Chondrocyte (in vitro differentiated cells): ENCODE results near the gene KMT5C. TPM values are rescaled to one million over a fixed set of nuclear protein-coding genes. Genes with fewer than 3 reads are reported as not detected.

Source experiments
- DNase-seq: peaks from one replicate; pipeline ENCODE4 v3.0.0; 2021; ENCODE audit warnings: mixed read lengths, low spot score
- H3K27ac Mint-ChIP-seq: one replicate; pipeline ENCODE4 v1.8.0; 2021; ENCODE audit warnings: mild to moderate bottlenecking, moderate library complexity, mixed read lengths; ENCODE audit not compliant: unreplicated experiment
- H3K27me3 Mint-ChIP-seq: 2 replicates; pipeline ENCODE4 v1.8.0; 2021; ENCODE audit warnings: low read depth, mixed read lengths
- H3K36me3 Mint-ChIP-seq: 2 replicates; pipeline ENCODE4 v1.8.0; 2021; ENCODE audit warnings: low read depth, mixed read lengths
- H3K4me1 Mint-ChIP-seq: 2 replicates; pipeline ENCODE4 v1.8.0; 2021; ENCODE audit warnings: low read depth, mild to moderate bottlenecking, mixed read lengths
- H3K4me3 Mint-ChIP-seq: one replicate; pipeline ENCODE4 v1.8.0; 2021; ENCODE audit warnings: mild to moderate bottlenecking, moderate library complexity, mixed read lengths; ENCODE audit not compliant: unreplicated experiment
- H3K9me3 Mint-ChIP-seq: 2 replicates; pipeline ENCODE4 v1.8.0; 2021; ENCODE audit warnings: low read depth, mixed read lengths
- long read RNA-seq: library from polyadenylated mRNA; stranded (forward); transcript quantifications from one replicate; pipeline ENCODE4 v2.0.0, GENCODE V29; 2021
- total RNA-seq: library from RNA; stranded (reverse); gene quantifications from 3 replicates; pipeline ENCODE4 v1.2.1, GENCODE V29; 2021
- TF ChIP-seq, protein P1 (sequence below): fragments of 200-600 bp; sonication (generic); IDR thresholded peaks from 2 replicates; pipeline ENCODE4 v1.5.0; 2021; ENCODE audit warnings: antibody characterized with exemption, mild to moderate bottlenecking, moderate library complexity

KMT5C gene
- 9.5 to 14.6 TPM (median 9.7 TPM) in 3 replicates for total RNA-seq
- long read RNA-seq, partial matches to known transcripts: 0 of 9 reads
- long read RNA-seq, other reads (novel, unspliced or antisense): 2 of 9 reads

DNA sequence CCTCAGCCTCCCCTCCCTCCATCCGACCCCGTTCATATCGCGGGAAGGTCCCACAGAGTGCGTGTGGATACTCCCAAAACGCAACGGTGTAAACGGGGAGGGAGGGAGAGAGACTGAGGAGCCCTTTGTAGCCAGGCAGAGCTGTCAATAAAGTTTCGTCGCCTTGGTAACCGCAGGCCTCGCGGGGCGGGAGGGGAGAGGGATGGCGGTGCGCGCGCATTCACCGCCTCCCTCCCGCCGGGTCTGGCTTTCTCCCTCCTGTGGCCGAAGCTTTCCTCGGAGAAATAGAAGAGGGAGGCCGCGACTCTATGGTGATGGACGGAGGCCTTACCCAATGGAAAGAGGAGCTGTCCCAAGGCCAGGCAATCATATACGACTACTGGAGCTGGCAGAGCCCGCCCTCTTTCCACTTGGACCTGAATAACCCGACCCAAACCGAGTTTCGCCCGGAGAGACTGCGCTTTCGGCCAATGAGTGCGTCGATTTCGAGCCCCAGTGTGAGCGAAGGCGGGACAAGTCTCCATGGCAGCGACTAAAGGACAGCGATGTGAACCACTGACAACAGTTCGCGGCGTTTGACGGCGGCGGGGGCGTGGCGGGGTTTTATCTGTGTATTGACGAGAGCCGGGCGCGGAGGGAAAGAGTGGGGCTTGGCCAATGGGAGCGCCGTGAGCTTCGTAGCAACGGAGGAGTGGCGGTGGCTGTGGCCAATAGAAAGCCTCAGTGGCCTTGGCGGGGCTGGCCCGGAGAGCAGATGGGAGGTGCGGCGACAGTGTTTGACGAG, at the start of gene KMT5C:
KMT5C (plus strand) TSS at position 772 of the 784 bp plus-strand sequence. CDS start 2,061 bp downstream, outside the sequence.
- TF ChIP-seq, protein P1, sequence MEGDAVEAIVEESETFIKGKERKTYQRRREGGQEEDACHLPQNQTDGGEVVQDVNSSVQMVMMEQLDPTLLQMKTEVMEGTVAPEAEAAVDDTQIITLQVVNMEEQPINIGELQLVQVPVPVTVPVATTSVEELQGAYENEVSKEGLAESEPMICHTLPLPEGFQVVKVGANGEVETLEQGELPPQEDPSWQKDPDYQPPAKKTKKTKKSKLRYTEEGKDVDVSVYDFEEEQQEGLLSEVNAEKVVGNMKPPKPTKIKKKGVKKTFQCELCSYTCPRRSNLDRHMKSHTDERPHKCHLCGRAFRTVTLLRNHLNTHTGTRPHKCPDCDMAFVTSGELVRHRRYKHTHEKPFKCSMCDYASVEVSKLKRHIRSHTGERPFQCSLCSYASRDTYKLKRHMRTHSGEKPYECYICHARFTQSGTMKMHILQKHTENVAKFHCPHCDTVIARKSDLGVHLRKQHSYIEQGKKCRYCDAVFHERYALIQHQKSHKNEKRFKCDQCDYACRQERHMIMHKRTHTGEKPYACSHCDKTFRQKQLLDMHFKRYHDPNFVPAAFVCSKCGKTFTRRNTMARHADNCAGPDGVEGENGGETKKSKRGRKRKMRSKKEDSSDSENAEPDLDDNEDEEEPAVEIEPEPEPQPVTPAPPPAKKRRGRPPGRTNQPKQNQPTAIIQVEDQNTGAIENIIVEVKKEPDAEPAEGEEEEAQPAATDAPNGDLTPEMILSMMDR: peak; percentile 57
- Mint-ChIP-seq H3K4me3 (peak within 1 kb of the TSS; percentile 78), H3K27me3 (no peaks in the 10 kb centered on the region), H3K4me1 (peaks cover 26% of the 10 kb centered on the region), H3K27ac (peak within 1 kb of the TSS; percentile 99), H3K36me3 (no peaks in the 10 kb centered on the region), H3K9me3 (no peaks in the 10 kb centered on the region)
- peak; percentile 100 for DNase-seq

DNA sequence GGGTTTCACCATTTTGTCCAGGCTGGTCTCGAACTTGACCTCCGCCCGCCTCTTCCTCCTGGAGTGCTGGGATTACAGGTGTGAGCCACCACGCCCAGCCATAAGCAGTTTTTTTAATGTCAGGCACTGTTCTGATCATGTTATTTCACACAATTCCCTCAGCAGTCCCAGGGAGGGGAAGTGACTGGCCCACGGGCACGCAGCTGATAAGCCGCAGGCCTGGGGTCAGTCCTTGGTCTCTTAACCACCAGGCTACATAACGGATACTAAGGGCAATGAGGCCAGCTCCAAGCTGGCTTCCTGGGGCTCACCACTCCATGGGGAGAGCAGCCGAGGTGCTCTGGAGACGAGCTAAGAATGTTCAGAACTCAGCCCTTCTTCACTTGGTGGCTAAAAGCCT, 42.4 kb upstream of the KMT5C start:
- H3K27me3 Mint-ChIP-seq: no peaks in the 10 kb centered on the region
- no peak for DNase-seq
- H3K4me1 Mint-ChIP-seq: peaks cover 9% of the 10 kb centered on the region
- H3K9me3 Mint-ChIP-seq: no peaks in the 10 kb centered on the region
- no peak overlapping the region for H3K4me3 Mint-ChIP-seq
- H3K36me3 Mint-ChIP-seq: peaks cover 16% of the 10 kb centered on the region
- TF ChIP-seq, protein P1: no peak
- no peak overlapping the region for H3K27ac Mint-ChIP-seq

DNA sequence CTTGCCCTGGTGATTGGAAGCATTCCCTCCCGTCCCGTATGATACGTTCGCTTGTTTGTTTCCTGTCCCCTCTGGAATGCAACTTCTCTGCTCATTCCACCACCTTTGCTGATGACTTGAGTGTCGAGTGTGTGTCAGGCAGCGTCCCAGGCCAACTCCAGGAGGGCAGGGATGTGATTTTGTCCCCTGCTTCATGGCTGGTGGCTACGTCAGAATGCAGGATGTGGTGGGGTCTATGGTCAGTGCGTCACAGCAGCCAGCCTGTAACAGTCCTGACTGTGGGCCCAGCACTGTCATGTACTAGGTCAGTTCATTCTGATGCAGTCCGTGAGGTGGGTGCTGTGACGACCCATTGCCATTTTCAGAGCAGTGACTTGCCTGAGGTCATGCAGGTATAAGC, 39.7 kb upstream of the KMT5C start:
- Mint-ChIP-seq H3K36me3 (peaks cover 15% of the 10 kb centered on the region), H3K4me1 (peaks cover 9% of the 10 kb centered on the region), H3K4me3 (no peak overlapping the region), H3K27ac (no peak overlapping the region), H3K27me3 (no peaks in the 10 kb centered on the region), H3K9me3 (no peaks in the 10 kb centered on the region)
- TF ChIP-seq, protein P1: no peak
- DNase-seq: no peak

DNA sequence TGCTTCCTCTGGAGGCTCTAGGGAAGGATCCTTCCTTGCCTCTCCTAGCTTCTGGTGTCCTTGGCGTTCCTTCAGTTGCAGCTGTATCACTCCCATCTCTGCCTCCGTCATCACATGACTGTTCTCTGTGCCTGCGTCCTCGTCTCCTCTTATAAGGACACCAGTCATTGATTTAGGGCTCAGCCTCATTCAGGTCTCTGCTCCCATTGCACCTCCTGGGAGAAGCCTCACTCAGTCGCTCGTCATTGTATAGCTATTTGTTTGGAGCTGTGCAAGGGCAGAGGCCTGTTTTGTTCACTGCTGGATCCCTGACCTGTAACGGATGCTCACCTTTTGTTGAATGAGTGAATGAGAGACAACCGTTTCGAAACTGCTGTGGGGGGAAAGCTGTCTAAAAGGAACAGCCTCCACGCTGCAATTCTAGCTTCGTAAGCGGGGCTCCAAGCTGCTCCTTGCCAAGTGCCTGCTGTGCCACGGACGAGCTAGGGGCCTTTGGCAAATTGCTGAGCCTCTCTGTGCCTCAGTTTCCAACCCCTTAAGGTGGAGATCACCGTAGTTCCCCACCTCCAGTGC, 38.7 kb upstream of the KMT5C start:
- Mint-ChIP-seq H3K27ac (no peak overlapping the region), H3K4me1 (peaks cover 9% of the 10 kb centered on the region), H3K4me3 (peak overlapping the region; percentile 64), H3K9me3 (no peaks in the 10 kb centered on the region), H3K27me3 (no peaks in the 10 kb centered on the region), H3K36me3 (peaks cover 11% of the 10 kb centered on the region)
- DNase-seq: no peak
- TF ChIP-seq, protein P1: no peak

DNA sequence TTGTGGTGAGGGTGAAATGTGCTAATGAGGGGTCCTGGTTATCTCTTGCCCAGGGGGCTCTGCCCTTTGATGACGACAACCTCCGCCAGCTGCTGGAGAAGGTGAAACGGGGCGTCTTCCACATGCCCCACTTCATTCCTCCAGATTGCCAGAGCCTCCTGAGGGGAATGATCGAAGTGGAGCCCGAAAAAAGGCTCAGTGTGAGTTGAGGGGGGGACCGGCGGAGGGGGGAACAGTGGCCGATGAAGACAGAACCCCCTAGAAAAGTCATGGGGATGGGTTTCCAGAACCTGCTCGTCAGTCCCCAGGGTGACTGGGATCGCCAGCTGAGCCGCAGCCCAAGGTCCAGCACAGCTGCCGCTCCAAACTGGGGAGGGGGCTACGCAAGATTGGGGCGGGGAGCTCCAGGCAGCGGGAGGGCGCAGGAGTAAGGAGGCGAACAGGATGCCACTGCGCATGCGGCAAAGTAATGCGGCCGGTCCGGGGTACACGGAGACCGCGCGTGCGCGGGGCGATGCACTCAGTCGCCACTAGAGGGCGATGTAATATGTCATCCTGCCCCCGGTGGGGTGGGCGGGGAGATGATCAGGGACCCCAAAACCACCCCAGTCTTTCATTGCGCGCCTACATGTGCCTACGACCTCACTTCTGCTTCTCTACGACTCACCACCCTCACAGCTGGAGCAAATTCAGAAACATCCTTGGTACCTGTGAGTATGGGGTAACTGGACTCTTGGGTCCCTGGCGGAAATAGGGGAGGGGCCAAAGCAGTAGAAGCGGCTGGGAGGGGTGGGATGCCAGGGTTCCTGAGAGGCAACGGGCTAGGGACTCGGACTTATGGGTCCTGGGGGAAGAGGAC, 38.0 kb upstream of the KMT5C start:
- TF ChIP-seq, protein P1: peak; percentile 97
- no peaks in the 10 kb centered on the region for H3K9me3 Mint-ChIP-seq
- H3K36me3 Mint-ChIP-seq: peaks cover 15% of the 10 kb centered on the region
- peak overlapping the region; percentile 64 for H3K4me3 Mint-ChIP-seq
- H3K27me3 Mint-ChIP-seq: no peaks in the 10 kb centered on the region
- H3K4me1 Mint-ChIP-seq: peaks cover 9% of the 10 kb centered on the region
- H3K27ac Mint-ChIP-seq: peak overlapping the region; percentile 45
- no peak for DNase-seq
